Embryonic facial prominence (tissue), 1 donor: Measurements from ENCODE around the gene KCNQ1OT1.

Experiments
- DNase-seq: peaks from one replicate; pipeline ENCODE4 v3.0.0-alpha.2; 2016; ENCODE audit errors: extremely low spot score

Gene KCNQ1OT1

GRCh38 chr11:2703363-2704141 is 3.8 kb upstream of the KCNQ1OT1 start:
- DNase-seq: peak; percentile 47

GRCh38 chr11:2702771-2703362 is 3.1 kb upstream of the KCNQ1OT1 start:
- no peak for DNase-seq

DNA sequence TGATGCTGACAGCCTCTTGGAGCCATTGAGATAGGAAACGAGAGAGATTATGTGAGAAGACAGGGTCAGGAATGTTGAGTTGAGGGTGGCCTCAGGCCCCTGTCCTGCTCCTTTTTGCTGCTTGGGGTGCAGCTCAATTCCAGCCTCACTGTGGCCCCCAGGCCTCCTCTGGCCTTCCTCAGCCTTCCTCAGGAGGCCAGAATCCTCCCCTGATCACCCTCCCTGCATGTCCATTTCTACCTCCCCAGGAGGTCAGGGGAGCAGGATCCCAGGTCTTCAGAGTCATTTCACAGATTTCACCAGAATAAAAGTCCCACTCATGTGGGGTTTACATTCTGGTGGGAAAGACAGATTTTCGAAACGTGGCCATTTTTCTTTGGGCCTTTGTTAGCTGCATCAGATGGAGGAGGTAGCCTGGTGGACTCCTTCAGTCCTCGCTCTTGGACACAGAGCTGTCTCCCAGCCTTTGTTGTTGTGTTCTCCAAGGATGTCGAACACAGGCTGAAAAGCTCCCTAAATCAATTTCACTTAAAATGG is 2.2 kb upstream of the KCNQ1OT1 start:
- no peak for DNase-seq

DNA sequence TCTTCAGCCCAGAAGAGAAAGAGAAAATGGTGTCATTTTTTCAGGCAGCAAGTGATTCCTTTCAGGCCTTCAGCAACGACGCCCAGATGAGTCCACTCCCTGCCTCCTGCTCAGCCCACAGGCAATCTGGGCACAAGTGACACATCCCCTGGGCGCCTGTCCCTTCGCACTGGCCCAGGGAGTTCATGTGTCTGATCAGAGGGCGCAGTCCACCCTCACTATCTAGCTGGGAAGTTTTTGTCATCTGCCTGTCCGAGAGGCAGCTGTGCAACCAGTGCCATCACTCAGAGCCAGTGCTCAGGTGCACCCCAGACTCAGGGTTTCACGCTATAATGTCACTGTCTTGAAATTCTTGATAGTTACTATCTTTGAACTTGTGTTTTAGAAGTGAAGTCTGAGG is 1.4 kb upstream of the KCNQ1OT1 start:
- DNase-seq: no peak

DNA sequence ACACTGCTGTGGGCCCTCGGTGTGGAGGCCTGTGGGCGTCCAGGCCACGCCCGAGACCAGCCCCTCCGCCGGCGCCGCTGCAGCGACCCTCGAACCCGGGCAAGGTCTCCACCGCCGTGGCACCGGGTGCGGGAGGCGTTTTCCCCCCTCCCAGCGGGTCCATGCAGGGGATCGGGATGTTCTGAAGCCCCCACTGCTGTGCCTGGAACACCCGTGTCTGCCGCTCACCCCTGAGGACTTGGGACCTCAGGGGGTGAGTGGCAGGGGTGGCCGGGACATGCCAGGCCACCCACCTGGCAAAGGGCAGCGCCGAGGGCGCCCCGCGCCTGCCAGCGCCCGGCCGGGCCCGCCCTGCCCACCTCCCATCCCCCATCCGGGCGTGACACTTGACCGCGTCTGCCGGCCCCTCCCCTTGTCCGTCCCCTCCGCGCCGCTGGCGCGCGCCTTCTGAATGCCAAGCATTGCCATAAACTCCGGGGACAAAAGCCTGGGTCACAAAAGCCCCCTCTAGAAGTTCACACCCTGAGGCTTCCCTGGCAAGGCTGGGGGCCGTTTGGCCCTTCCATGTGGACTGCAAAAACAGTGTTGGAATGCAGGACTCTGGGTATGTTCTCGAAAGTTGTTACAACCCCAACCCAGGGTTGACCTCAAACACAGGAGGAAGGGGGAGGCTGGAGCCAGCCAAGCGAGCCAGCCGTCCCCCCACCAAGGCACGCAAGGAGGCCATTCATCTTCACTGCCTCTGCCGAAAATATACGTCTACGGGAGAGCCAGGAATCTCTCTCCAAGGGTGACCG is 819 bp upstream of the KCNQ1OT1 start:
- DNase-seq: no peak

GRCh38 chr11:2699185-2699530 is 636 bp downstream of the KCNQ1OT1 start:
- no peak for DNase-seq

GRCh38 chr11:2698386-2699184 is 1.2 kb downstream of the KCNQ1OT1 start:
- DNase-seq: no peak

DNA sequence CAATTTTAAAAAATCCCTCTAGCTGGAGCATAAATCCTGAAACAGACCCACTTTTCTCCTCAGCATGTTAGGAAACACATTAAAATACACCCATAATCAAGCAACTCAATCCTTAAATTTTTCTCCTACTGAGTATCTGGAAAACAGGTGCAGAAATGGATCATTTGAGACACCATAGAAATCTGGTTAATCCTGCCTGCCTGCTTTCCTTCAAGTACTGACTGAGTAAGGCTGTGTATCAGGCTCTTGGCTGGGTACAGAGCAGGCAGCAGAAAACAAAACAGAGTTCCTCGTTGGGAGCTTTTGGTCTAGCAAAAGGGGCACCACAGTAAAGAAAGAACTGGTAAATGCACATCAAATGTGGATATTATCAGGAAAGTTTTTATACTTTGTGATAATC is 1.9 kb downstream of the KCNQ1OT1 start:
- DNase-seq: no peak

DNA sequence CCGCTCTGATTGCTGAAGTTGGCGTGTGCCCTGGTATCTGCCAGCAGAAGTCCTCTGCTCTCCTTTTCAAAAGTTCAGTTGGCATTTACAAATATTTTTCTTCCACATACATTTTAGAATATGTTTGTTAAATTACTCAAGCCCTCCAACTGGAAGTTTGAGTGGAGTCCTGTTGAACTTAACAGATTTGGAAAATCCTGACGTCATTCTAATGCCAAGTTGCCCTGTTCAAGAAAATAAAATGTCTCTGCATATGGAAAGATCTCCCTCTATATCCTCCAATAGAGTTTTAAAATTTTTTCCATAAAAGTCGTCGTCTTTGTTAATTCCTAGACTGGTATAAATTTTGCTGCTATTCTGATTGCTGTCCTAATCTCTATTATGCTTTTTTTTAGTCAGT is 3.3 kb downstream of the KCNQ1OT1 start:
- no peak for DNase-seq

DNA sequence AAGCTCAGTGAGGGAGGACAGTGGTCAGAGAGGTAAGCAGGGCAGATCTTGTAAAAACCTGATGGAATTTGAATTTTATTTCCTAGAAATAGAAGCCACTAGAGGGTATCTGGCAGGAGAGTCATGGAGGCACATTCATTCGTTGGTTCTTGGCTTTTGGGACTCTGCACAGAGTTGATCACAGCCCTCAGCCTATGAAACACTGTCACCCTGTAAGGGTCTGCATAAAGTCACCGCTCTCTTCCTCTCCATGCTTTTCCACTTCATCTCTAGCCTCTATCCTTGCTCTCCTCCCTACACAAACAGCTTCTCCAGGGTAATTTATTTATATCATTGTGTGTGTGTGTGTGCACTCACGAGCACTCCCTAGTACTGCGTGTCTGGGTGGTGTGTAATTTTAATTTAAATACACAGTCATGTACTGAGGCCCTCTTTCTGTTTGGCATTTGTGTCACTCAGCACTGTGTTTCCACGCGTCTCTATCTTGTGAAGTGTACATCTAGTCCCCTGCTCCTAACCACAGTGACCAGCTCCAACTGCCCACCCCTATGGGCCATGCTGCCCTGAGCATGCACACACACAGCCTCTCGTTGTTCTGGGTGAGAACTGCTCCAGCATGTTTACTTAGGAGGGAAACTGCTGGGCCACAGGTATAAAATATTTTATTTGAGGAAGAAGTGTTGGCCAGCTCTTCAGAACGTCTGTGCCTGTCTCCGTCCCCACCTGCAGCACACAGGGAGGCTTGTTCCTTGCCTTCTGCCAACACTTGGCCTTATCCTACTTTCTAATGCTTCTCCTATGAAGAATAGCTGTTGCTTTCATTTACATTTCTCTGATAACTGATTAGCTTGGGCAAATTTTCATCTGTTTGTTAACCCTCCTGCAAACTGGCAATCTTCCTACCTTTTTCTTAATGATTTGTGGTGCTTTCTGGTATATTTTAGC is 4.5 kb downstream of the KCNQ1OT1 start:
- DNase-seq: no peak

DNA sequence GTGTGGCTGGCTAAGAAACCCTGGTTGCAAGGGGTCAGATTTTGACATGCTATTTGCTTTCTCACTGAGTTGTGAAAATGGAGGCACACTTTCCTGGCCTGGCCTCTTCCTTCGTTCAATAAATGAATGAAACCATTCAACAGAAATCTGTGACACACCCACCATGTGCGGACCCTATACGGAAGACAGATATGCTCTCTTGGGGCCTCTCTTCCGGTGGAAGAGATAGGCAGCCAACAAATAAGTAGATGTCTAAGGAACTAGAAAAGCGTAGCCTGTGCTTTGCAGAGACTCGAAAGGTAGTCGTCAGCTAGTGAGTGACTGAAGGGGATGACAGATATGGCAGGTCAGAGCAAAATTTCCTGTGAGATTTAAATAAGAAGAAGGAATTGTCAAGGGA is 5.3 kb downstream of the KCNQ1OT1 start:
- no peak for DNase-seq

DNA sequence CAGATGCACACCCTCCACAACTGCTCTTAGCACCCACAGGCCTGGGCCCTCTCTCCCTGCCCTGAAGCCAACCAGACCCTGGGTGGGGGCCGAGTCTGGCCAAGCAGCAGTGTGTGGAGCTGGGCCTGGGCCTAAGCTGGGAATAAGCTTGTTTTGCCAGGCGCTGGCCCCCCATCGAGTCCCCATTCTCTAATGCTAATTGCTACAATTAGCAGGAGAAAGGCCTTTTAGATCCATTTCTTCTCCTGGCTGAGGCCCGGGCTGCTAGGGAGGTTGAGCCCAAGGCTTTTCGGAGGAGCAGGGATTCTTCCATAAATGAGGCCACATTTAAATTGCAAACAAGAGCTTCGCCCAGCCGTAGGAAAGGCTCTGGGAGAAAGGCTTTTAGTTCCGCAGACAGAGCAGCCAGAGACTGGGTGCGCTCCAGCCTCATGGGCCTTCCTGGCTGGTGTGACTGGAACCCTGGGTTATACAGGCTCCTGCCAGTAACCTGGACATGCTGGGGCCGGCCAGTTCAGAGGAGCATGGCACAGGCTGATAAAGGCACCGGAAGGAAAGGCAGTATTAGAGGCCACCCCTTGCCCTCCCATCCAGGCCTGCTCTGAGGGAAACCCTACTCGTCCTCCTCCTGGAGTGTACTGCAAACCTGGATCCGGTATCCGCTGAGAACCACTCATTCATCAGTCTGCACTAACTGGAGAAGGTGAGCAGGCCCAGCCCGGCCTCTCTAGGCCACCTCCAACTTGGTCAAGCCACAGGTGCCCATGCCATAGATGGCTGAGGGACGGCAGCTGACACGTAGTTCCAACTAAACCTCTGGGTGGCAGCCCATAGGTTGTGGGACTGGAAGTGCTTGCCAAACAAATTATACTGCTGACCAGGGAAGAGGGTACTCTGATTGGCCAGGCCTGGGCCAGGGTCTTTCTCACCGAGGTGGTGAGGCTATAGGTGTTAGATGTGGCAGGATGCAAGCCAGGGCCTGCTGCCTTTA is 6.2 kb downstream of the KCNQ1OT1 start:
- no peak for DNase-seq

GRCh38 chr11:2691991-2692875 is 7.6 kb downstream of the KCNQ1OT1 start:
- DNase-seq: no peak

GRCh38 chr11:2691355-2691761 is 8.4 kb downstream of the KCNQ1OT1 start:
- DNase-seq: no peak

DNA sequence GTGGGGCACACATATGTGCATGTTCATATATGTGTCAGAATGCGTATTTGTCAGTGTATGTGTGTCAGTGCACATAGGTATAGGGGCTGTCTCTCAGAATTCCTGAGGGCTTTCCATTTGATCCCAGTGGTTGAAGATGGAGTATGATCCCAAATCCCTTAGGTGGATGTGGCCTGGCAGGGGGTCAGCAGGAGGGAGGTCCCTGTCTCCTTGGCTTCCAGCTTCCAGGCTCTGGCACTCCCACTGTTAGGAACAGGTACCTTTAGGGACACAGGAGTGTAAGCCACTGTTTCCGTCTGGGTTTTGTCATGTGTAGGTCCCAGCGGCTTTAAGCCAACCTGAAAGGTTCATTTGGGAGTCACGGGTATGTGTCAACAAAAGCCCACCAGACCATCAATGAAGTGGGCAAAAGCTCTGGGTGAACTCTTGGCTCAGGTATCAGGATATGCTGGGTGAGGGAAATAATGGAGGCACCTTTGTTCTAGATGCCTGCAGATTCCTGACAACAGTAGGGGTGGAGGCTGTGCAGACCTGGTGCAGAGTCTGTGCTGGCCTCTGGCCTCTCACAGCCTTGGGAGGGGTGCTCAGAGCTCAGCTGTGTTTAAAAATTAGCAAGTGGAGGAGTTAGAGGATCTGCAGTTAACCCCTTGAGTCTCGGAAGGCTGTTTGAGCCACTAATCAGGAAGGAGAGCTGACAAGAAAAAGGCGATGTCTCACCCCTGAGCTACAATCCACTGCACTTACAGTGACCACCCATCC is 9.0 kb downstream of the KCNQ1OT1 start:
- DNase-seq: no peak

DNA sequence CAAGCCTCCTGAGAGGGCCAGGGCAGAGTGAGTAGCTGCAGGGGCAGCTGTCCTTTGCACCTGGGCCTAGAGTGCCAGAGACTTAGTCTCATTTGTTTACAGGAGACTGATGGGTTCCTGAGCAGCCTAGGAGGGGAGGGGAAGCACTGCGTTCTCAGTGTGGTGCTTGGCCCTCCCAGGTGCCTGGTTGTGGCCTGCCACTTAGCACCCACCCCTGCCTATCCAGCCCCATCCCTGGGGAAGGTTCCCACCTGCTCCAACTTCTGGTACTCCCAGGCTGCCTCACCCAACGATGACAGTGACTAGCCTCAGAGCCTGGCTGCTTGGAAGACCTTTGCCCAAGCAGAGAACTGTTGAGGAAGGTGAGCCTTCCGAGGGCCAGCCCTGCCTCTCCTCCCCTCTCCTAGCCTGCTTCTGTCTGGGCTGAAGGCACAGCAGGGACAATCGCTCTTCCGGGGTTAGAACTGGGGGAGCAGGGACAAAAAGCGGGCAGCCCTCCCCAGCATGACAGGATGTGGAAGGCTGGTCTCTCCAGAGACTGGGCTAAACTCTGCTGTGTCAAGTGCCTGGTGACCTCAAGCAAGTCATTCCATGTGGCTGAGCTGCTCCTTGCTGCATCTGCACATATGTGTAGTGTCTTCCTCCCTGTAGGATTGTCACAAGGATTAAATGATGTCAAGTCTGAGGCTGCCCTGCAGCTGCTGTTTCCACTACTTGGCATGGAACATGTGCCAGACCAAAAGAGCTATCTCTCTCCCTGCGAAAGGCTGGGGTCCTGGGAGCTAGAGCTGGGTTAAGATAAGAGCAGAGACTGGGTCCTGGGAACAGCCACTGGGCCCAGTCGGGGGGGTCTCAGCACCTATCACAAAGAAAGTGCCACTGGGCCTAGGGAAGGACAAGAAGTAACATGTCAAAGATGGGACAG is 9.9 kb downstream of the KCNQ1OT1 start:
- DNase-seq: no peak
